Measurements from ENCODE around the gene TBCD. TPM values are rescaled to one million over a fixed set of nuclear protein-coding genes. Genes with fewer than 3 reads are reported as not detected.

TBCD gene
- total RNA-seq, 1 experiment from 2014 or later, result 173 TPM

DNA sequence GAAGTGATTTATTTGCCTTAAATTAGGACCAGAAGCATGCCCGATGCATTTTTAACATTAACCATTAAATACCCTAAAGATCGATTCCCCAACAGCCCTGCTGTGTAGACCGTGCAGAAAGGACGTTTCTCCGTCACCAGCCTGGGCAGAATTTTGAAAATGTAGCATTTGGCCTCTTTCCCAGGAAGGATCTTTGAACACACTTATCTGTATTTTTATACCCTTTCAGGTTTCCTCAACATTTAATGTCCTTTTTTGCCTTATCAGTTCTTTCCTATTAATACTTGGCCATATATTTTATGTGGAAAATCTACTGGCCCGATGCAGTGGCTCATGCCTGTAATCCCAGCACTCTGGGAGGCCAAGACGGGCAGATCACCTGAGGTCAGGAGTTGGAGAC, 142.5 kb downstream of the TBCD start (continued):
- no peak for TF ChIP-seq ATF3 (CRISPR knock-in tag; conservative IDR thresholded peaks at IDR 0.05)
- TF ChIP-seq TCF7 (CRISPR knock-in tag; IDR thresholded peaks at IDR 0.05; ENCODE audit: low read depth), result no peak
- TF ChIP-seq, protein P1, sequence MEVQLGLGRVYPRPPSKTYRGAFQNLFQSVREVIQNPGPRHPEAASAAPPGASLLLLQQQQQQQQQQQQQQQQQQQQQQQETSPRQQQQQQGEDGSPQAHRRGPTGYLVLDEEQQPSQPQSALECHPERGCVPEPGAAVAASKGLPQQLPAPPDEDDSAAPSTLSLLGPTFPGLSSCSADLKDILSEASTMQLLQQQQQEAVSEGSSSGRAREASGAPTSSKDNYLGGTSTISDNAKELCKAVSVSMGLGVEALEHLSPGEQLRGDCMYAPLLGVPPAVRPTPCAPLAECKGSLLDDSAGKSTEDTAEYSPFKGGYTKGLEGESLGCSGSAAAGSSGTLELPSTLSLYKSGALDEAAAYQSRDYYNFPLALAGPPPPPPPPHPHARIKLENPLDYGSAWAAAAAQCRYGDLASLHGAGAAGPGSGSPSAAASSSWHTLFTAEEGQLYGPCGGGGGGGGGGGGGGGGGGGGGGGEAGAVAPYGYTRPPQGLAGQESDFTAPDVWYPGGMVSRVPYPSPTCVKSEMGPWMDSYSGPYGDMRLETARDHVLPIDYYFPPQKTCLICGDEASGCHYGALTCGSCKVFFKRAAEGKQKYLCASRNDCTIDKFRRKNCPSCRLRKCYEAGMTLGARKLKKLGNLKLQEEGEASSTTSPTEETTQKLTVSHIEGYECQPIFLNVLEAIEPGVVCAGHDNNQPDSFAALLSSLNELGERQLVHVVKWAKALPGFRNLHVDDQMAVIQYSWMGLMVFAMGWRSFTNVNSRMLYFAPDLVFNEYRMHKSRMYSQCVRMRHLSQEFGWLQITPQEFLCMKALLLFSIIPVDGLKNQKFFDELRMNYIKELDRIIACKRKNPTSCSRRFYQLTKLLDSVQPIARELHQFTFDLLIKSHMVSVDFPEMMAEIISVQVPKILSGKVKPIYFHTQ (CRISPR knock-in tag; IDR thresholded peaks at IDR 0.05), result no peak

- Mint-ChIP-seq H3K4me3 (no peak overlapping the region), H3K9me3 (no peaks in the 10 kb centered on the region), H3K27ac (peak overlapping the region; percentile 61; the same call in 1 of the 2 replicates), H3K36me3 (peaks cover 38% of the 10 kb centered on the region), H3K4me1 (peaks cover under 1% of the 10 kb centered on the region; the same call in 1 of the 2 replicates), H3K27me3 (ENCODE audit: low read depth) (no peaks in the 10 kb centered on the region)
- TF ChIP-seq NR1H2 (CRISPR knock-in tag; IDR thresholded peaks at IDR 0.05), result no peak
- TF ChIP-seq NFE2L1 (CRISPR knock-in tag; IDR thresholded peaks at IDR 0.05), result no peak
- TF ChIP-seq PRDM15 (CRISPR knock-in tag; IDR thresholded peaks at IDR 0.05), result no peak
- TF ChIP-seq, protein P2, sequence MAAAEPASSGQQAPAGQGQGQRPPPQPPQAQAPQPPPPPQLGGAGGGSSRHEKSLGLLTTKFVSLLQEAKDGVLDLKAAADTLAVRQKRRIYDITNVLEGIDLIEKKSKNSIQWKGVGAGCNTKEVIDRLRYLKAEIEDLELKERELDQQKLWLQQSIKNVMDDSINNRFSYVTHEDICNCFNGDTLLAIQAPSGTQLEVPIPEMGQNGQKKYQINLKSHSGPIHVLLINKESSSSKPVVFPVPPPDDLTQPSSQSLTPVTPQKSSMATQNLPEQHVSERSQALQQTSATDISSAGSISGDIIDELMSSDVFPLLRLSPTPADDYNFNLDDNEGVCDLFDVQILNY (CRISPR knock-in tag; IDR thresholded peaks at IDR 0.05), result no peak
- no peak for TF ChIP-seq NFATC4 (CRISPR knock-in tag; IDR thresholded peaks at IDR 0.05)
- TF ChIP-seq, protein P3, sequence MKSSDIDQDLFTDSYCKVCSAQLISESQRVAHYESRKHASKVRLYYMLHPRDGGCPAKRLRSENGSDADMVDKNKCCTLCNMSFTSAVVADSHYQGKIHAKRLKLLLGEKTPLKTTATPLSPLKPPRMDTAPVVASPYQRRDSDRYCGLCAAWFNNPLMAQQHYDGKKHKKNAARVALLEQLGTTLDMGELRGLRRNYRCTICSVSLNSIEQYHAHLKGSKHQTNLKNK (CRISPR knock-in tag; IDR thresholded peaks at IDR 0.05), result no peak
- TF ChIP-seq ZNF396 (CRISPR knock-in tag; IDR thresholded peaks at IDR 0.05; ENCODE audit: borderline replicate concordance), result no peak
- no peak for TF ChIP-seq PRRX2 (CRISPR knock-in tag; IDR thresholded peaks at IDR 0.05)
- no peak for TF ChIP-seq SMAD4 (CRISPR knock-in tag; IDR thresholded peaks at IDR 0.05)
- TF ChIP-seq FOXJ3 (CRISPR knock-in tag; IDR thresholded peaks at IDR 0.05; ENCODE audit: borderline replicate concordance), result no peak
- TF ChIP-seq NR3C1 (CRISPR knock-in tag; conservative IDR thresholded peaks at IDR 0.05; ENCODE audit: low read depth), result no peak
- TF ChIP-seq, protein P4, sequence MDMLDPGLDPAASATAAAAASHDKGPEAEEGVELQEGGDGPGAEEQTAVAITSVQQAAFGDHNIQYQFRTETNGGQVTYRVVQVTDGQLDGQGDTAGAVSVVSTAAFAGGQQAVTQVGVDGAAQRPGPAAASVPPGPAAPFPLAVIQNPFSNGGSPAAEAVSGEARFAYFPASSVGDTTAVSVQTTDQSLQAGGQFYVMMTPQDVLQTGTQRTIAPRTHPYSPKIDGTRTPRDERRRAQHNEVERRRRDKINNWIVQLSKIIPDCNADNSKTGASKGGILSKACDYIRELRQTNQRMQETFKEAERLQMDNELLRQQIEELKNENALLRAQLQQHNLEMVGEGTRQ (CRISPR knock-in tag; IDR thresholded peaks at IDR 0.05), result no peak
- TF ChIP-seq, protein P1 (CRISPR knock-in tag; IDR thresholded peaks at IDR 0.05), result no peak
- TF ChIP-seq SP1 (CRISPR knock-in tag; conservative IDR thresholded peaks at IDR 0.05), result no peak
- TF ChIP-seq ZNF138 (CRISPR knock-in tag; conservative IDR thresholded peaks at IDR 0.05), result no peak
- TF ChIP-seq CREB1 (CRISPR knock-in tag; IDR thresholded peaks at IDR 0.05), result no peak
- no peak for TF ChIP-seq GABPB1 (CRISPR knock-in tag; IDR thresholded peaks at IDR 0.05)
- TF ChIP-seq IRF1 (CRISPR knock-in tag; IDR thresholded peaks at IDR 0.05), result no peak
- TF ChIP-seq HMGXB4 (CRISPR knock-in tag; IDR thresholded peaks at IDR 0.05), result no peak
- no peak for ATAC-seq
- POLR2A ChIA-PET, result no interaction called here
- CTCF ChIA-PET, result no interaction called here
- no peak for DNase-seq (ENCODE audit: low spot score)
Observed at GRCh38 chr17:82895087-82895486, 143.2 kb downstream of the TBCD start.
